Prostate gland (tissue), 2 donors: ENCODE data around the gene HNRNPH3.

Experiments
- CTCF ChIP-seq, 4 experiments: fragments of 200-600 bp in 2 of 4; fragments of 450-650 bp in 2 of 4; sonication (generic) in 2 of 4; IDR thresholded peaks; 1 replicate in 3 of 4; 2 replicates in 1 of 4; pipeline ENCODE4 v1.5.1; 2016 to 2019; ENCODE audit warnings: antibody characterized with exemption in 4 of 4, mild to moderate bottlenecking in 2 of 4, moderate library complexity in 2 of 4
- POLR2A ChIP-seq: fragments of 450-650 bp; IDR thresholded peaks from one replicate; pipeline ENCODE4 v1.6.1; 2016; ENCODE audit warnings: antibody characterized with exemption, mild to moderate bottlenecking

- TF ChIP-seq POLR2A: no peak
- no peak for TF ChIP-seq CTCF (IDR thresholded peaks at IDR 0.05)
These were observed 26.0 kb upstream of the HNRNPH3 start for GRCh38 chr10:68305854-68306253.
